Measurements from ENCODE around the gene C1orf21.

The C1orf21 gene

GRCh38 chr1:184559117-184559713 lies 172.4 kb downstream of the C1orf21 start:
- DNase-seq, result no peak

GRCh38 chr1:184562806-184563205 lies 176.0 kb downstream of the C1orf21 start:
- no peak for DNase-seq

- no peak for DNase-seq
Observed at GRCh38 chr1:184563308-184563707, 176.5 kb downstream of the C1orf21 start.

DNA sequence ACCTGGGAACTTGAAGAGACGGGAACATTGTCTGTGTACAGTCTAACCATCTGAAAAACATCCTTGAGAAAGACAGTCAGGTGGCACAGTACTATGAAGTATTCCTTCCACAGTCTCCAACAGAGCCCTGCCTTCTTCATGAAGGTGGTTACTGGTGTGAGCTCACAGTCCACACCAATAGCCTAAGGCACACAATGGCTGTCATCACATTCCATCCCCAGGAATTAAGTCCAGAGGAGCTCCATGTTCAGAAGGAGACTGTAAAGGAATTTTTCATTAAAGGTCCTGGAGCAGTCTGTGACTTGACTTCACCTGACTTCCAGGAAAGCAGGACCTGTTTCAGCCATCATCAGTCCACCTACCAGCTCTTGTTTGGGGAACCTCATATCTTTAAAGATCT lies 180.2 kb downstream of the C1orf21 start:
- DNase-seq, result no peak

DNA sequence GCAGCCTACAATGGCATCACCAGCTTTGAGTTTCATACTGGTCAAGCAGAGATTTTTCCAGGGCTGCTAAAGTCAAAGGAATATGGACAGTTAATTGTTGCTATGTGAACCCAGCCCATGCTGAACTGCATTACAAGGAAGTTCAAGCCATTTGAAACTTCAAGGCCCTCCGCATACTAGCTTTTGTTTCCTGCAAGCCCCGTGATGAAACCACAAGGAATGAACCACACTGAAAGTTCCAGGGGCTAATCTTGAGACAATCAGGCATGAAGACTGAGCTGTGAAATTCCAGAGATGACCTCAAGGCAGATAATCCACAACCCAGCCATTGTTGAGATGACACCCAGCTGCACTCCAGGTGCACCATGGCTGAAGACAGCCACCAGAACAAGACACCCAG lies 180.8 kb downstream of the C1orf21 start:
- DNase-seq, result no peak

GRCh38 chr1:184568148-184568547 lies 181.3 kb downstream of the C1orf21 start:
- DNase-seq, result no peak

- DNase-seq, result no peak
Observed at GRCh38 chr1:184569106-184569505, 182.3 kb downstream of the C1orf21 start.

DNA sequence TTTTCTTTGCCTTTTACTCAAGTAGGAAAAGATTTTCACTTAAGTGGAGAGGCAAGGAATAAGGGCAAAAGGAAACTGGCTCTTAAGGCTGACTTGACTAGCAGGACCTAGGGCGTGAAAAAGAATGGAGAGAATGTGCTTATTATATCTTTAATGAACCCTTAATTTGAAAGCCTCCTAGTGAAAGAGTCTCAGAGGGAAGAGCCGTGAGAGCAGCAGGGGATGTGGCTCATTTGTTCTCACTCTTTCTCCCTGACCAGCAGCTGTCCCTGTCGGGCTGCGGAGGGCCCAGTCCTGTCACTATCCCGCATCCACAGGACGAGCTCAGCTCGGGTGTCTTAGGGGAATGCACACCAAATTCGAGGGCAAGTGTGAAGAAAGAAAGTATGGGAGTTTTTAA lies 187.8 kb downstream of the C1orf21 start:
- no peak for DNase-seq

- no peak for DNase-seq
Observed at GRCh38 chr1:184576822-184577221, 190.0 kb downstream of the C1orf21 start.

DNA sequence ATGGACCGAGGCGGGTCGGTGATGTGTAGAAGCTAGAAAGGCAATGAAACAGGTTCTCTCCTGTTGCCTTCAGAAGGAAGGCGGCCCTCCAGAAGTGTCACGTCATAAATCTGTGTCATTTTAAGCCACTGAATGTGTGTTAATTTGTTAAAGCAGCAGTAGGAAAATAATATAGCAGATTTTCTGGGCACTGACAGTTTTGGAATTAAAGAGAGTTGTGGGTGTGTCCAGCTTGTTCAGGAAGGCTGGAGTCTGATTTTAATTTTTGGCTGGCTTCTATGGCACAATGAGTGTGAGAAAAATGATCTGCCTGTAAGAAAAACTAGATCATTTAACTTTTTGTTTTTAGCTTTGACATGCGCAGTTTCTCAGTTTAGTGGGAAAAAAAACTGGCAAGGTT lies 190.5 kb downstream of the C1orf21 start:
- no peak for DNase-seq

GRCh38 chr1:184582411-184582810 lies 195.6 kb downstream of the C1orf21 start:
- no peak for DNase-seq

GRCh38 chr1:184583849-184584248 lies 197.0 kb downstream of the C1orf21 start:
- no peak for DNase-seq

GRCh38 chr1:184588701-184589100 lies 201.9 kb downstream of the C1orf21 start:
- DNase-seq, result no peak

GRCh38 chr1:184590163-184590750 lies 203.4 kb downstream of the C1orf21 start:
- DNase-seq, result no peak

GRCh38 chr1:184593597-184593996 lies 206.8 kb downstream of the C1orf21 start:
- DNase-seq, result no peak

DNA sequence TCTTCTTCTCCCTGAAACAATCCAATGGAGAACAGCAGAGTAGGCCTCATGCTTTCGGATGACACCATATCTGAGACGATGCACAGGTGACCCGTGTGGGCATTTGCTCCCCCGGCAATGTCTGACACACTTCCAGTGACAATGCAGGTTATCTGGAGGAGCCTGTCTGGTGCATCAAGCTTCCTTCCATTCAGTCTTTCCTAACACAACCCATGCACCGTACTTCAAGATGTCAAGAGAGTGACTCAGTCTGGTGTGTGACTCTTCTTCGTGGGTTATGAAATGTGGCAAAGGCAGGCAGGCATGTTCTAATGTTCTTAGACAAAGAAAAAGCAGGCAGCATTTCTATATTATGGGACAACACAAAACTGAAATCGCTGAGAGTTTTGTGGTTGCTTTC lies 208.8 kb downstream of the C1orf21 start:
- DNase-seq, result no peak

DNA sequence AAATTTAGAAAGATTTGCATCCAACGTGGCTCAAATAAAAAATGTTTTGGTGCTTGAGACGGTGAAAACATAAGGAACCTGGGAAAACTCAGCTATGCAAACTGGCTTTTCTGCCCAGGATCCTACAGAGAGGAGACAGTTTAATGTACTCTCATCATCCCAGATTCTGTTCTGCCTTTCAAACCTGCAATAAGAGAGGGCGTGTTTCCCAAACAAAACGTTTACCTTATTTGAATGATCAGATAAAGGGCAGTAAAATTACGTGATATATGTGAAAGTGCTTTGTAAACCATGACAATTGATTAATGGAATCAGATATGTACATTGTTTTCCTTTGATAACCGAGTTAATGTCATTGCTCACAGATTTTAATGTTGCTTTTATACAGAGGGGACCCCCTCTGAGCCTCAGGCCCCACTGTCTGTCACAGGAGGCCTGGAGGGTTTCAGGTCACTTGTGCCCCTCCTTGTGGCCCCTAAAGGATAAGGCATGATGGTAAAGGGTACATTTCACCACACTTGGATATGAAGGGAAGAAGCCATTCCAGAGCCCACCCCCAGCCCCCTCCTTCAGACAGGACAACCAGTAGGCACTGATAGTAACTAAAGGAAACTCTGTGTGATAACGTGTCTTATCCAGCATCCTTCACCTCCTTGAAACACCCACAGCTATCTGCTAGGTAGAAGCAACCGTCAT lies 210.3 kb downstream of the C1orf21 start:
- DNase-seq, result no peak

GRCh38 chr1:184597650-184598357 lies 211.0 kb downstream of the C1orf21 start:
- DNase-seq, result no peak

DNA sequence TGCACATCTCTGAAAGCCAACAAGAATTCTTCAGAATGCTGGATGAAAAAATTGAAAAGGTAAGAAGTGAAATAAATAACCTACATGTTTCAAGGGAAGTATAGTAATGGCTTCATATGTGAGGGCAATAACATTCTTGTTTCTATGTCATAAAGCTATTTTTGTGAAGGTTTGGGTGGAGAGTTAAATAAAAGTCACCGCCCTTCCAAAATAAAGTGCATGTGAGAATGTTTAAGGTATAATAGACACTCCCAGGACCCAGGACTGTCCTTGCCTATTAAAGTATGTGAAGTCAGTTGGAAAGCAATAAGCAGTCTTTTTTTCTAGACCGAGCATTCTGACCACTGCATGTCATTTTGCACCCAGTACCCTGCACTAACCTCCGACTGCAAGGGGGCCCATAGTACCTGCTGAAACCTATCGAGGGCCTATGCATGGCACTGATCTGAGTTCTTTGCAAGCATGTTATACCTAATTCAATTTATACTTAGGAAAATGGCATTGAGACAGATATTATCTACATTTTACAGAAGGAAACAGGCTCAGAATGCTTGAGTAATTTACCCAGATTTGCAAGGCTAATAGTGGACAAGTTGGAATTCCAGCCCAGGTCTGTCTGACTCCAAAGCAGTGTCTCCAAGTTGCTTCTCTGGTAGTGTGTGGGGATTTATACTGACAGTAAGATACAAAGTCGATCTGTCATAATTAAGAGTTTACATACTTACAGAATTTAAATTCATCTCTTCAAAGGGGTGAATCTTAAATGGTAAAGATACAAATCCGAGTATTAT lies 211.8 kb downstream of the C1orf21 start:
- no peak for DNase-seq

GRCh38 chr1:184604152-184604900 lies 217.5 kb downstream of the C1orf21 start:
- no peak for DNase-seq

- no peak for DNase-seq
Observed at GRCh38 chr1:184605941-184606340, 219.1 kb downstream of the C1orf21 start.

DNA sequence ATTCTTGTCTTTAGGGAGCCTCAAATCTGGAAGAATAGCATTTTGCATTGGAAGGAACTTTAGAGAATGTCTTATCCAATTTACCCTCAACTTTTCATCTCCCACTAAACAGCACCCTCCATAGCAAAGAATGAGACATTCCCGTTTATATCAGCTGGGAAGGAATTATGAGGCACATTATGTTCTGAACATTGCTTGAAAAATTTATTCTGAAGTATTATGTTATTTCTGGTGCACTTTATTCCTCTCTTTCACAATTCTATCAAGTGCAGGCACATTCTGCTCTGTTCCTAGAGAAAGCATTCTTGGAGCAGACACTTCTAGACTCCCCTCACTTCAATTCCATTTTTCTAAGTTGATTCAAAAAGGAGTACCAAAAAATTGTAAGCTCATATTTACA lies 220.0 kb downstream of the C1orf21 start:
- DNase-seq, result no peak
